ENCODE measurements around the gene PYDC2. TPM values are rescaled to one million over a fixed set of nuclear protein-coding genes. Genes with fewer than 3 reads are reported as not detected.

PYDC2 gene
- total and polyA plus RNA-seq, 2 of the 8 experiments (the other 6 are each of a cell fraction or from before 2014, with no cell fraction given) = not detected

GRCh38 chr3:191470080-191470479, 9.1 kb downstream of the PYDC2 start (continued):
- TF ChIP-seq CHD7 (IDR thresholded peaks at IDR 0.05; ENCODE audit: insufficient replicate concordance, low read length) (no peak), TAF1 (IDR thresholded peaks at IDR 0.05; ENCODE audit: low read depth, low read length) (no peak), ZNF274 (IDR thresholded peaks at IDR 0.05; ENCODE audit: borderline replicate concordance, extremely low read depth, low read length) (no peak), POLR2A (IDR thresholded peaks at IDR 0.05; ENCODE audit: control extremely low read depth in 1 of 2, low read depth in 2 of 2, low read length in 2 of 2) (no peak), HDAC6 (IDR thresholded peaks at IDR 0.05; ENCODE audit: low read depth, low read length) (no peak), CTCF (IDR thresholded peaks at IDR 0.05; ENCODE audit: control extremely low read depth in 1 of 3, insufficient read depth in 1 of 3, low read depth in 1 of 3, low read length in 3 of 3) (no peak), KDM1A (IDR thresholded peaks at IDR 0.05; ENCODE audit: borderline replicate concordance, low read length) (no peak)

All from H1 (cell line).